A549 (cell line): ENCODE measurements around the gene FAXC.
A peak's percentile ranks its signal among the peaks of the same experiment; 100 is the strongest.

Experiments
- CEBPB ChIP-seq, 2 experiments: fragments of >200 bp in 1 of 2; sonication (Bioruptor Twin) in 1 of 2; formaldehyde crosslinking in 1 of 2; IDR thresholded peaks; 2 replicates each; pipeline ENCODE4 v1.6.1; 2012 to 2016
- CTCF ChIP-seq: fragments of >200 bp; sonication (Bioruptor Twin); formaldehyde crosslinking; IDR thresholded peaks from 3 replicates; pipeline ENCODE4 v1.5.1; 2016
- E2F6 ChIP-seq: IDR thresholded peaks from 2 replicates; pipeline ENCODE4 v1.6.1; 2012; ENCODE audit warnings: low read depth, borderline replicate concordance
- HDAC2 ChIP-seq: fragments of 200-600 bp; sonication (generic); IDR thresholded peaks from 2 replicates; pipeline ENCODE4 v1.6.1; 2016
- KDM1A ChIP-seq: fragments of 200-600 bp; sonication (generic); IDR thresholded peaks from 2 replicates; pipeline ENCODE4 v1.6.1; 2016; ENCODE audit warnings: low read depth, mild to moderate bottlenecking
- MAFK ChIP-seq: fragments of 450-650 bp; IDR thresholded peaks from 2 replicates; pipeline ENCODE4 v1.6.1; 2014; ENCODE audit not compliant: partially characterized antibody
- MAX ChIP-seq: IDR thresholded peaks from 2 replicates; pipeline ENCODE4 v1.6.1; 2012
- NR3C1 ChIP-seq: fragments of >200 bp; sonication (Bioruptor Twin); formaldehyde crosslinking; IDR thresholded peaks from 3 replicates; pipeline ENCODE4 v1.6.1; 2017
- POLR2A ChIP-seq: IDR thresholded peaks from 2 replicates; pipeline ENCODE4 v1.6.1; 2012; ENCODE audit warnings: mild to moderate bottlenecking, low read length
- REST ChIP-seq: fragments of 200-600 bp; sonication (generic); IDR thresholded peaks from 2 replicates; pipeline ENCODE4 v1.6.1; 2016; ENCODE audit warnings: antibody characterized with exemption, mild to moderate bottlenecking, moderate library complexity
- RFX5 ChIP-seq: fragments of 450-650 bp; IDR thresholded peaks from 2 replicates; pipeline ENCODE4 v1.7.1; 2014; ENCODE audit warnings: antibody characterized with exemption, mild to moderate bottlenecking, moderate library complexity
- SREBF2 ChIP-seq: fragments of 450-650 bp; IDR thresholded peaks from 2 replicates; pipeline ENCODE4 v1.6.1; 2014; ENCODE audit warnings: mild to moderate bottlenecking, moderate library complexity
- TFCP2L1 ChIP-seq: fragments of 250-450 bp; sonication (Bioruptor Pico); IDR thresholded peaks from 2 replicates; pipeline ENCODE4 v1.5.0; 2021; ENCODE audit warnings: mild to moderate bottlenecking
- TP53 ChIP-seq: fragments of 250-450 bp; sonication (Bioruptor Pico); IDR thresholded peaks from 2 replicates; pipeline ENCODE4 v1.5.0; 2021; ENCODE audit warnings: mild to moderate bottlenecking, moderate library complexity

- TF ChIP-seq CTCF (no peak), NR3C1 (no peak), POLR2A (no peak), KDM1A (no peak), TP53 (no peak), MAX (no peak), SREBF2 (no peak), TFCP2L1 (CRISPR knock-in tag) (no peak), CEBPB (IDR thresholded peaks at IDR 0.05) (no peak), E2F6 (no peak), REST (peak; percentile 75), HDAC2 (no peak), MAFK (no peak), RFX5 (no peak)
These were observed 3.7 kb upstream of the FAXC start for GRCh38 chr6:99353126-99353525.
